Heart left ventricle (tissue), 16 donors: ENCODE results near the gene KIF1A. TPM values are rescaled to one million over a fixed set of nuclear protein-coding genes. Genes with fewer than 3 reads are reported as not detected.

Experiments used
- ATAC-seq, 4 donors: fragments of 200-7000 bp; cut with Tn5 transposase; one replicate each; pipeline ENCODE4 v1.9.1; 2020 to 2022; ENCODE audit warnings: moderate library complexity in 4 of 4, mild to moderate bottlenecking in 3 of 4, moderate number of reproducible peaks in 1 of 4
- DNase-seq, 5 donors: peaks; one replicate each; pipeline ENCODE4 v3.0.0-alpha.2; 2020
- H3K27ac ChIP-seq, 12 donors: fragments of 200-600 bp; sonication (generic) in 4 of 12; one replicate each; pipeline versions ENCODE4 v1.5.0 to v1.8.0; 2016 to 2022; ENCODE audit warnings: mild to moderate bottlenecking in 2 of 12
- H3K27me3 ChIP-seq, 9 donors: fragments of 200-600 bp; sonication (generic) in 2 of 9; one replicate each; pipeline versions ENCODE4 v1.5.1 to v1.8.0; 2016 to 2022; ENCODE audit warnings: mild to moderate bottlenecking in 3 of 9
- H3K36me3 ChIP-seq, 9 donors: fragments of 200-600 bp; sonication (generic) in 2 of 9; one replicate each; pipeline versions ENCODE4 v1.5.0 to v1.8.0; 2018 to 2022; ENCODE audit warnings: mild to moderate bottlenecking in 2 of 9
- H3K4me1 ChIP-seq, 12 donors: fragments of 200-600 bp; sonication (generic) in 4 of 12; one replicate each; pipeline versions ENCODE4 v1.5.0 to v1.8.0; 2016 to 2022; ENCODE audit warnings: mild to moderate bottlenecking in 3 of 12
- H3K4me3 ChIP-seq, 12 donors: fragments of 200-600 bp; sonication (generic) in 4 of 12; one replicate each; pipeline versions ENCODE4 v1.5.0 to v1.8.0; 2017 to 2022; ENCODE audit warnings: mild to moderate bottlenecking in 9 of 12, moderate library complexity in 4 of 12
- H3K9me3 ChIP-seq, 12 donors: fragments of 200-600 bp; sonication (generic) in 4 of 12; one replicate each; pipeline versions ENCODE4 v1.5.0 to v1.8.0; 2016 to 2022; ENCODE audit warnings: mild to moderate bottlenecking in 1 of 12
- POLR2A ChIP-seq, 2 donors: fragments of 450-650 bp; IDR thresholded peaks; one replicate each; pipeline ENCODE4 v1.6.1; 2017; ENCODE audit warnings: antibody characterized with exemption in 2 of 2, mild to moderate bottlenecking in 2 of 2, moderate library complexity in 2 of 2
- WGBS, 4 donors: extraction: QIAGEN DNeasy Blood & Tissue Kit in 2 of 4; methylation state at CpG; one replicate each; pipeline versions ENCODE4 v1.1.5 to v1.1.7; 2013 to 2018; 5-methylcytosine and 5-hydroxymethylcytosine counted together
- intact Hi-C, 10 donors: fragments of 100-400 bp; cut with DNase I; formaldehyde crosslinking; loops; one replicate each; pipeline versions ENCODE4 v1.11.1 to v1.14.2; 2022
- polyA plus RNA-seq, 2 donors: library from polyadenylated mRNA; stranded (reverse); fragments of 200-250 nt; gene quantifications; one replicate each; pipeline ENCODE4 v1.2.3, GENCODE V29; 2013
- total RNA-seq, 9 donors: library from RNA; depleted of rRNA in 2 of 9; stranded (reverse); fragments of >200 nt in 2 of 9; fragmentation: NEBNext Ultra II Directional in 3 of 9; extraction: Animal tissue kit (Norgen Biotek cat#: 25700) in 3 of 9; gene quantifications; one replicate each; pipeline versions ENCODE4 v1.1.0 to v1.2.4, GENCODE V29; 2016 to 2023
- TF ChIP-seq, protein P1 (sequence below), 12 donors: fragments of 200-600 bp; sonication (generic) in 4 of 12; IDR thresholded peaks; one replicate each; pipeline versions ENCODE4 v1.5.0 to v1.8.0; 2018 to 2022; ENCODE audit warnings: antibody characterized with exemption in 12 of 12, mild to moderate bottlenecking in 5 of 12
- donor health status: ischemic (EF 13 %, LVEDD 7.1; RV severe dilation, severe dysfunction).
- donor health status: healthy with polysubstance abuse.
- donor health status: DM: no; HTN: yes; CAD: no.
- donor health status: DM: no; HTN: no; CAD: no.
- donor health status: ischemic (EF 25% LVEDD 6.9; RV normal size, moderate dysfunction).
- donor health status: ischemic (EF 25% LVEDD 5.7; RV mildly dilated, moderate dysfunction).
- donor health status: healthy.
- donor health status: DM: yes; HTN: yes; CAD: no.
- donor health status: ischemic (EF 35%, LVEDD 5.7; RV mildly dilated, moderate dysfunction).
- donor health status: nonischemic (EF 11% LVEDD 7.7; RV severe dilation, severe dysfunction).
- donor health status: DM: yes; HTN: yes; CAD: no.
- donor health status: PGD.
- donor health status: ischemic (EF 29% LVEDD 5.4; RV normal size, mild dysfunction).
- donor health status: nonischemic (EF 23%, LVEDD 6.1; RV moderate dilation, normal function).

Gene KIF1A
- total and polyA plus RNA-seq, 11 donors, result 0.76 to 25.8 (median 2.7) TPM

- H3K4me3 ChIP-seq, result no peak overlapping the region
- H3K9me3 ChIP-seq, result no peaks in the 10 kb centered on the region
- no peak overlapping the region for H3K27ac ChIP-seq
- no peaks in the 10 kb centered on the region for H3K4me1 ChIP-seq
- no peaks in the 10 kb centered on the region for H3K36me3 ChIP-seq
- DNase-seq (no peak), ATAC-seq (no peak)
- TF ChIP-seq, protein P1, sequence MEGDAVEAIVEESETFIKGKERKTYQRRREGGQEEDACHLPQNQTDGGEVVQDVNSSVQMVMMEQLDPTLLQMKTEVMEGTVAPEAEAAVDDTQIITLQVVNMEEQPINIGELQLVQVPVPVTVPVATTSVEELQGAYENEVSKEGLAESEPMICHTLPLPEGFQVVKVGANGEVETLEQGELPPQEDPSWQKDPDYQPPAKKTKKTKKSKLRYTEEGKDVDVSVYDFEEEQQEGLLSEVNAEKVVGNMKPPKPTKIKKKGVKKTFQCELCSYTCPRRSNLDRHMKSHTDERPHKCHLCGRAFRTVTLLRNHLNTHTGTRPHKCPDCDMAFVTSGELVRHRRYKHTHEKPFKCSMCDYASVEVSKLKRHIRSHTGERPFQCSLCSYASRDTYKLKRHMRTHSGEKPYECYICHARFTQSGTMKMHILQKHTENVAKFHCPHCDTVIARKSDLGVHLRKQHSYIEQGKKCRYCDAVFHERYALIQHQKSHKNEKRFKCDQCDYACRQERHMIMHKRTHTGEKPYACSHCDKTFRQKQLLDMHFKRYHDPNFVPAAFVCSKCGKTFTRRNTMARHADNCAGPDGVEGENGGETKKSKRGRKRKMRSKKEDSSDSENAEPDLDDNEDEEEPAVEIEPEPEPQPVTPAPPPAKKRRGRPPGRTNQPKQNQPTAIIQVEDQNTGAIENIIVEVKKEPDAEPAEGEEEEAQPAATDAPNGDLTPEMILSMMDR (IDR thresholded peaks at IDR 0.05), result no peak
- no peak for TF ChIP-seq POLR2A (IDR thresholded peaks at IDR 0.05)
- no peaks in the 10 kb centered on the region for H3K27me3 ChIP-seq
- WGBS, 4 donors, result 75 to 90% (median 89%) methylated on average over 3 to 5 of the region's 5 CpGs
- intact Hi-C loops, result no loop called here
Observed at GRCh38 chr2:240767341-240767740, 52.7 kb downstream of the KIF1A start.

GRCh38 chr2:240766072-240766471 lies 53.9 kb downstream of the KIF1A start:
- Histone ChIP-seq H3K36me3 (no peaks in the 10 kb centered on the region), H3K4me1 (no peaks in the 10 kb centered on the region), H3K27ac (no peak overlapping the region), H3K9me3 (no peaks in the 10 kb centered on the region), H3K4me3 (no peak overlapping the region), H3K27me3 (no peaks in the 10 kb centered on the region)
- DNase-seq (no peak), ATAC-seq (no peak)
- 51 to 79% (median 74%) methylated on average over 3 to 7 of the region's 7 CpGs for WGBS, 4 donors
- intact Hi-C loops, result no loop called here
- TF ChIP-seq POLR2A (IDR thresholded peaks at IDR 0.05), result no peak
- TF ChIP-seq, protein P1 (IDR thresholded peaks at IDR 0.05), result no peak

DNA sequence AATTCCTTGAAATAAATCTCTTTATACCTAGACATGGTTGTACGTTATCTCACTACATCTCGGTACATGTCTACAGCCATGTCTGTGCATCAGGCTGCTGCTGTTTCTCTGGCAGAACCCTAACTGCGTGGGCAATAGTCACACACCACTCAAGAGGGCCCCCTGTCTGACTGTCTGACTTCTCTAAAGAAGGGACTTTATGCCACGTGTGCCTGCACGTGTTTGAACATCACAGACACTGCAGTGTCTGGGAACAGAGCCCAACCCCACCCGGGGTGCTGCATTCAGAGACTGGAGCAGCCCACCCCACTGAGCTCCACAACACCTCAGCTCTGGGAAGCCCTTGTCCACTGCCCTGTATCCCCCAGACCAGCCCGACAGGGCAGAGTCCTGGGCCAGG lies 55.0 kb downstream of the KIF1A start:
- no peak overlapping the region for H3K4me3 ChIP-seq
- ATAC-seq, result no peak
- WGBS, 4 donors, result 65 to 68% (median 67%) methylated on average over 6 to 7 of the region's 7 CpGs
- DNase-seq, result no peak
- no peaks in the 10 kb centered on the region for H3K36me3 ChIP-seq
- no peaks in the 10 kb centered on the region for H3K4me1 ChIP-seq
- TF ChIP-seq, protein P1 (IDR thresholded peaks at IDR 0.05), result no peak
- no peak for TF ChIP-seq POLR2A (IDR thresholded peaks at IDR 0.05)
- H3K27ac ChIP-seq, result no peak overlapping the region
- no peaks in the 10 kb centered on the region for H3K27me3 ChIP-seq
- H3K9me3 ChIP-seq, result no peaks in the 10 kb centered on the region
- intact Hi-C loops, result no loop called here

DNA sequence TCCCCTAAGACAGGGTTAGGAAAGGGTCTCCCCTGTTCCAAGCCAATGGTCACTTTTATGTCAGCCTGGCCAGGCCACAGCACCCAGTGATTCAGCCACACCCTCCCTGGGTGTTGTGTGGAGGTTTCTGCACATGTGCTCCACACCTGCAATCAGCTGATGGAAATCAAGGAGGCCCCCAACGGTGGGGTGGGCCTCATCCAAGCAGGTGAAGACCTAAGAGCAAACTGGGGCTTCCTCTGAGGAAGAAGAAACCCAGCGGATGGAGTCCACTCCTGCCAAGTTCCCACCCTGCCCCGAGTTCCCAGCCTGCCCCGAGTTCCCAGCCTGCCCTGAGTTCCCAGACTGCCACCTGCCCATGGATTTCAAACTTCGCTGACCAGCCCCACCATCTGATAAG lies 55.4 kb downstream of the KIF1A start:
- no peak overlapping the region for H3K27ac ChIP-seq
- DNase-seq (no peak), ATAC-seq (no peak)
- no peak overlapping the region for H3K4me3 ChIP-seq
- H3K9me3 ChIP-seq, result no peaks in the 10 kb centered on the region
- 73 to 88% (median 78%) methylated on average over 5 of the region's 5 CpGs for WGBS, 4 donors
- no peaks in the 10 kb centered on the region for H3K36me3 ChIP-seq
- TF ChIP-seq, protein P1 (IDR thresholded peaks at IDR 0.05), result no peak
- no peak for TF ChIP-seq POLR2A (IDR thresholded peaks at IDR 0.05)
- H3K4me1 ChIP-seq, result no peaks in the 10 kb centered on the region
- intact Hi-C loops, result no loop called here
- no peaks in the 10 kb centered on the region for H3K27me3 ChIP-seq
